D721Med (cell line): Measurements from ENCODE around the gene EVC2.

ENCODE experiments used
- DNase-seq: peaks from one replicate; pipeline ENCODE4 v3.0.0; 2011; ENCODE audit warnings: low spot score; ENCODE audit not compliant: insufficient read length
- FAIRE-seq: peaks from 2 replicates; lab custom pipeline; 2011; peaks lifted over from hg19 to GRCh38; lab: Jason Lieb, UNC
- CTCF ChIP-seq: IDR thresholded peaks from 2 replicates; pipeline ENCODE4 v1.5.1; 2012; ENCODE audit warnings: mild to moderate bottlenecking, control low read depth; ENCODE audit not compliant: insufficient read depth; ENCODE audit errors: missing control alignments

The EVC2 gene

GRCh38 chr4:5719350-5720055 lies 11.1 kb upstream of the EVC2 start:
- TF ChIP-seq CTCF: no peak
- no peak for DNase-seq

GRCh38 chr4:5718411-5718810 lies 10.1 kb upstream of the EVC2 start:
- no peak for FAIRE-seq
- no peak for DNase-seq
- TF ChIP-seq CTCF: no peak

More at GRCh38 chr4:5719350-5720055, 11.1 kb upstream of the EVC2 start:
- FAIRE-seq: no peak

- FAIRE-seq: no peak
- no peak for TF ChIP-seq CTCF
These were observed 9.2 kb upstream of the EVC2 start for GRCh38 chr4:5717449-5718158.

GRCh38 chr4:5716391-5716790 lies 8.0 kb upstream of the EVC2 start:
- TF ChIP-seq CTCF: no peak
- no peak for FAIRE-seq
- no peak for DNase-seq

More at GRCh38 chr4:5717449-5718158, 9.2 kb upstream of the EVC2 start:
- DNase-seq: no peak

- FAIRE-seq (no peak), DNase-seq (no peak)
- TF ChIP-seq CTCF: no peak
These were observed 7.0 kb upstream of the EVC2 start for GRCh38 chr4:5715357-5715756.

GRCh38 chr4:5713861-5714260 lies 5.5 kb upstream of the EVC2 start:
- TF ChIP-seq CTCF: no peak
- no peak for DNase-seq
- no peak for FAIRE-seq

- DNase-seq (no peak), FAIRE-seq (no peak)
- TF ChIP-seq CTCF: no peak
These were observed 4.6 kb upstream of the EVC2 start for GRCh38 chr4:5712931-5713330.
